Measurements from ENCODE around the gene GPAM. TPM values are rescaled to one million over a fixed set of nuclear protein-coding genes. Genes with fewer than 3 reads are reported as not detected.

GPAM gene
- total and polyA plus RNA-seq, 9 of the 15 experiments (the other 6 are each of a cell fraction or from before 2014, with no cell fraction given) = 3.5 to 7.5 (median 5.5) TPM

- TF ChIP-seq SIX5 (IDR thresholded peaks at IDR 0.05; ENCODE audit: borderline replicate concordance in 1 of 2, insufficient read depth in 1 of 2, low read depth in 1 of 2, low read length in 2 of 2) = no peak
- no peak for TF ChIP-seq ZFP36 (IDR thresholded peaks at IDR 0.05; ENCODE audit: low read depth, low read length, partially characterized antibody)
- no peak for TF ChIP-seq SAFB (IDR thresholded peaks at IDR 0.05; ENCODE audit: borderline replicate concordance, low read depth, low read length)
- TF ChIP-seq, protein P1, sequence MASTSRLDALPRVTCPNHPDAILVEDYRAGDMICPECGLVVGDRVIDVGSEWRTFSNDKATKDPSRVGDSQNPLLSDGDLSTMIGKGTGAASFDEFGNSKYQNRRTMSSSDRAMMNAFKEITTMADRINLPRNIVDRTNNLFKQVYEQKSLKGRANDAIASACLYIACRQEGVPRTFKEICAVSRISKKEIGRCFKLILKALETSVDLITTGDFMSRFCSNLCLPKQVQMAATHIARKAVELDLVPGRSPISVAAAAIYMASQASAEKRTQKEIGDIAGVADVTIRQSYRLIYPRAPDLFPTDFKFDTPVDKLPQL (IDR thresholded peaks at IDR 0.05; ENCODE audit: extremely low read depth, insufficient read length) = no peak
- TF ChIP-seq NR1H2 (CRISPR knock-in tag; IDR thresholded peaks at IDR 0.05) = no peak
- TF ChIP-seq RFX5 (IDR thresholded peaks at IDR 0.05; ENCODE audit: low read depth, low read length) = no peak
- TF ChIP-seq ZNF274 (IDR thresholded peaks at IDR 0.05; ENCODE audit: borderline replicate concordance, low read depth, low read length) = no peak
- TF ChIP-seq ATF4 (CRISPR knock-in tag; IDR thresholded peaks at IDR 0.05) = no peak
- Histone ChIP-seq H3K9me3 (replicated peaks; ENCODE audit: control insufficient read depth, insufficient read depth, low read depth, low read length) (no peaks in the 10 kb centered on the region), H3K9ac (ENCODE audit: insufficient read depth in 1 of 2, low read depth in 2 of 2, low read length in 2 of 2) (no peak overlapping the region), H3K9me1 (ENCODE audit: control insufficient read depth, insufficient read depth, low read length) (no peaks in the 10 kb centered on the region), H2AFZ (ENCODE audit: low read depth, low read length) (no peak overlapping the region), H3K4me3 (no peak overlapping the region), H3K4me2 (ENCODE audit: insufficient read depth, low read length) (no peak overlapping the region), H4K20me1 (replicated peaks; ENCODE audit: control insufficient read depth, insufficient read depth, low read length) (no peaks in the 10 kb centered on the region), H3K79me2 (ENCODE audit: control insufficient read depth, insufficient read depth, low read length) (no peaks in the 10 kb centered on the region), H3K4me1 (replicated peaks in 1 of 2; ENCODE audit: control insufficient read depth in 2 of 2, insufficient read depth in 2 of 2, low read length in 2 of 2) (no peaks in the 10 kb centered on the region), H3K27me3 (ENCODE audit: control insufficient read depth in 2 of 2, insufficient read depth in 2 of 2, low read length in 2 of 2) (peaks cover 0 to 13% of the 10 kb centered on the region in 2 experiments; a peak in 3 of 5 replicates), H3K36me3 (ENCODE audit: control insufficient read depth, insufficient read depth, low read length) (no peaks in the 10 kb centered on the region), H3K27ac (ENCODE audit: extremely low read depth, low read depth, low read length) (no peak overlapping the region)
- ATAC-seq (no peak), DNase-seq (ENCODE audit: extremely low read depth in 1 of 4, low spot score in 3 of 4) (no peak), FAIRE-seq (no peak)
- in situ Hi-C loops (cut with MboI) = no loop called here
- WGBS (ENCODE audit: insufficient coverage, low coverage, missing lambda C conversion rate) = 0% methylated on average over 2 of the region's 3 CpGs
- intact Hi-C loops (cut with micrococcal nuclease) = no loop called here
- BruUV-seq (replicated peaks) = no TSS peak
- ChIA-PET POLR2A (no interaction called here), CTCF (ENCODE audit: low intra/inter-chr PET ratio) (no interaction called here)
These were observed 58.7 kb downstream of the GPAM start for GRCh38 chr10:112124866-112125265.

Data from K562 (cell line).